T-cell (primary cell): Measurements from ENCODE around the gene ODAD2. TPM values are rescaled to one million over a fixed set of nuclear protein-coding genes. Genes with fewer than 3 reads are reported as not detected.

ENCODE experiments used
- ATAC-seq, 4 experiments: fragments of 200-7000 bp in 3 of 4; fragments of 150-1000 bp in 1 of 4; cut with Tn5 transposase; replicated peaks in 1 of 4; 1 replicate in 3 of 4; 2 replicates in 1 of 4; pipeline ENCODE4 v1.10.0; 2021; ENCODE audit warnings: moderate library complexity in 3 of 4, mild to moderate bottlenecking in 2 of 4, moderate number of reproducible peaks in 1 of 4
- CTCF ChIA-PET, 2 donors: fragments of 300-600 bp; sonication (Branson Sonifier 250); formaldehyde crosslinking; loops; one replicate each; lab custom pipeline; 2022; ENCODE audit warnings: antibody characterized with exemption in 2 of 2; lab: Charles Lee
- POLR2A ChIA-PET, 2 donors: fragments of 300-600 bp; sonication (Branson Sonifier 250); formaldehyde crosslinking; loops; one replicate each; lab custom pipeline; 2022; ENCODE audit warnings: antibody characterized with exemption in 2 of 2; lab: Charles Lee
- DNase-seq, 35 experiments: peaks; one replicate each; pipeline versions ENCODE4 v3.0.0 to v3.0.0-alpha.2; 2013 to 2023
- H3K27ac ChIP-seq: one replicate; pipeline ENCODE4 v1.5.1; 2013; ENCODE audit warnings: low read length
- H3K27me3 ChIP-seq, 2 experiments: replicated peaks in 1 of 2; 1 replicate in 1 of 2; 2 replicates in 1 of 2; pipeline versions ENCODE4 v1.6.1 to v1.7.0; 2013; ENCODE audit warnings: low read length in 1 of 2, mixed read lengths in 1 of 2; ENCODE audit not compliant: control insufficient read depth in 2 of 2, insufficient read depth in 2 of 2; ENCODE audit errors: extremely low read depth in 1 of 2
- H3K36me3 ChIP-seq, 2 donors: 1 replicate in 1 of 2; 2 replicates in 1 of 2; pipeline versions ENCODE4 v1.6.1 to v1.7.0; 2013; ENCODE audit warnings: low read length in 1 of 2; ENCODE audit not compliant: control insufficient read depth in 2 of 2, insufficient read depth in 1 of 2; ENCODE audit errors: extremely low read depth in 1 of 2
- H3K4me1 ChIP-seq, 2 experiments: 1 replicate in 1 of 2; 2 replicates in 1 of 2; pipeline versions ENCODE4 v1.6.1 to v1.7.0; 2013; ENCODE audit warnings: low read length in 2 of 2, mixed read lengths in 1 of 2; ENCODE audit not compliant: insufficient read depth in 2 of 2, control insufficient read depth in 1 of 2; ENCODE audit errors: extremely low read depth in 1 of 2
- H3K4me3 ChIP-seq, 2 donors: 1 replicate in 1 of 2; 2 replicates in 1 of 2; pipeline versions ENCODE4 v1.5.1 to v1.7.0; 2013; ENCODE audit warnings: mild to moderate bottlenecking in 2 of 2, low read length in 1 of 2, moderate library complexity in 1 of 2; ENCODE audit not compliant: control insufficient read depth in 1 of 2; ENCODE audit errors: extremely low read depth in 1 of 2
- H3K9me3 ChIP-seq: 2 replicates; pipeline ENCODE4 v1.7.0; 2013
- H3K27ac Mint-ChIP-seq, 2 donors: one replicate each; pipeline ENCODE4 v1.8.0; 2020 to 2021; ENCODE audit warnings: mild to moderate bottlenecking in 2 of 2, mixed read lengths in 2 of 2
- H3K27me3 Mint-ChIP-seq, 2 donors: one replicate each; pipeline ENCODE4 v1.8.0; 2021 to 2022; ENCODE audit warnings: mixed read lengths in 2 of 2
- H3K36me3 Mint-ChIP-seq: one replicate; pipeline ENCODE4 v1.8.0; 2021; ENCODE audit warnings: mixed read lengths
- H3K4me1 Mint-ChIP-seq, 3 donors: one replicate each; pipeline ENCODE4 v1.8.0; 2020 to 2022; ENCODE audit warnings: mixed read lengths in 3 of 3, mild to moderate bottlenecking in 1 of 3
- H3K4me3 Mint-ChIP-seq, 3 donors: one replicate each; pipeline ENCODE4 v1.8.0; 2020 to 2022; ENCODE audit warnings: mild to moderate bottlenecking in 3 of 3, mixed read lengths in 3 of 3, moderate library complexity in 3 of 3
- H3K9me3 Mint-ChIP-seq, 3 donors: one replicate each; pipeline ENCODE4 v1.8.0; 2020 to 2022; ENCODE audit warnings: mixed read lengths in 3 of 3
- WGBS: methylation state at CpG from one replicate; pipeline ENCODE4 v1.1.5; 2013; ENCODE audit warnings: missing lambda C conversion rate; ENCODE audit not compliant: insufficient coverage; 5-methylcytosine and 5-hydroxymethylcytosine counted together
- total RNA-seq, 35 experiments: library from RNA in 6 of 35; stranded (reverse) in 6 of 35; fragments of 120-200 nt in 1 of 35; gene quantifications; one replicate each; pipeline versions ENCODE4 v1.2.1 to v1.2.4 and lab custom pipeline; 2013 to 2026

ODAD2 gene
- total RNA-seq, 5 donors from 2014 or later (not counting 1 experiment from before 2014, with no cell fraction given) = 0.20 to 0.33 TPM; not detected in 3

DNA sequence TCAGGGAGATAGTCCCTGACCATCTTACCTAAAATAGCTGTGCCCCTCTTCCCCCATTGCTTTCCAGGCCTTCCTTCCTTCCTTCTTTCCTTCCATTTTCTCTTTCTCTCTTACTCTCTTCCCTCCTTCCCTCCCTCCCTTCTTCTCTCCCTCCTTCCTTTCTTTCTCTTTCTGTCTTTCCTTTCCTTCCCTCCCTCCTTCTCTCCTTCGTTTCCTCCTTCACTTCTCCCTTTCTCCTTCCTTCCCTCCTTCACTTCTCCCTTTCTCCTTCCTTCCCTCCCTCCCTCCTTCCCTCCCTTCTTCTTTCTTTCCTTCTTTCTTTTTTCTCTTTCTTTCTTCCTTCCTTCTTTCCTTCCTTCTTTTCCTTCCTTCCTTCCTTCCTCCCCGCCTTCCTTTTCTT, 228.7 kb downstream of the ODAD2 start:
- Histone ChIP-seq H3K4me3 (no peak overlapping the region), H3K27me3 (no peaks in the 10 kb centered on the region), H3K9me3 (no peaks in the 10 kb centered on the region), H3K36me3 (no peaks in the 10 kb centered on the region), H3K27ac (no peak overlapping the region), H3K4me1 (no peaks in the 10 kb centered on the region)
- no peak overlapping the region for H3K27ac Mint-ChIP-seq
- no peaks in the 10 kb centered on the region for H3K9me3 Mint-ChIP-seq
- ChIA-PET POLR2A (no interaction called here), CTCF (no interaction called here)
- ATAC-seq = no peak
- no peak overlapping the region for H3K4me3 Mint-ChIP-seq
- DNase-seq = no peak
- H3K27me3 Mint-ChIP-seq = peaks cover 32 to 39% of the 10 kb centered on the region in 2 donors
- no peaks in the 10 kb centered on the region for H3K36me3 Mint-ChIP-seq
- 74% methylated on average over 2 of the region's 2 CpGs for WGBS
- H3K4me1 Mint-ChIP-seq = peaks cover 0 to 3% (median 0%) of the 10 kb centered on the region in 3 donors
